NCI-H187 (cell line): ENCODE measurements around the gene ASCC3.
A peak's percentile ranks its signal among the peaks of the same experiment; 100 is the strongest.
"Not testable (repeated sequence)": the region's sequence is repeated elsewhere in the genome, so short reads cannot be mapped to it uniquely, and the experiment has no call there.

Experiments
- DNase-seq, 2 experiments: peaks; one replicate each; lab custom pipeline; 2025; lab: John Stamatoyannopoulos, UW

ASCC3 gene

GRCh38 chr6:100803264-100804045 lies 77.7 kb downstream of the ASCC3 start:
- DNase-seq = no peak

DNA sequence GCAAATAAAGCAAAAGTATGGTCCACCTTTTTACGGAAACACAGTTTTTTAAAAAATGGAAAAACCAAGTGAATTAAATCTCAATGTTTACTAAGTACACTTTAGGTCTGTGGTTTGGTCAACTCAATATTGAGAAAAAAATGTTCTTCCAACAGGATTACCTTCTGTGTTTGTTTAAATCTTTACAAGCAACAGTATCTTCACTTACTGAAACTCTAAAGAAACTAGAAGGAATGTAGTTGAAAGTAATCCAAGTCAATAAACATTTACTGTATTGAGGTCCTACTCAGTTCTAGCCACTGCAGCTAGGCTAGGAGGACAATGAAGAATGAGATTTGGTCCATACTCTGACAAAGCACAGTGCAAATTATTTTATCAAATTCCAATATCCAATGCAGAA lies 80.1 kb downstream of the ASCC3 start:
- no peak for DNase-seq

GRCh38 chr6:100796049-100796823 lies 84.9 kb downstream of the ASCC3 start:
- DNase-seq = no peak

GRCh38 chr6:100790084-100790483 lies 91.0 kb downstream of the ASCC3 start:
- no peak for DNase-seq

DNA sequence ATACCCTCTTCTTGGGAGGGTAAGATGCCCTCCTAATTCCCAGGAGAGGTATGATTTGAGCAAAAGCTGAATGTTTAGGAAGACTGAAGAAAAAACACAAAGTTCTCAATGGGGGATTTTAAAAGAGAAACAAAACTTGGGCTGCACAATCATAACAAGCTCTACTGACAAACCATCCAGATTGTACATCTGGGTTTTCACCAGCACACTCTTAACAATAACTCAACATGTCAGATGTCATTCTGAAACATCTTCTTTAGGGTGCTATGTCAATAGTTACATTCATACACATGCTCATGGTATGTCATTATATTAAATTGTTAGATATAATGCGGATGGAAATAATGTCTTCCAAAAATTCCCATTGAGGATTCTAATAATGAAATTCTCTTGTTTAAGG lies 95.1 kb downstream of the ASCC3 start:
- DNase-seq = no peak

GRCh38 chr6:100780648-100781047 lies 100.5 kb downstream of the ASCC3 start:
- DNase-seq = no peak

DNA sequence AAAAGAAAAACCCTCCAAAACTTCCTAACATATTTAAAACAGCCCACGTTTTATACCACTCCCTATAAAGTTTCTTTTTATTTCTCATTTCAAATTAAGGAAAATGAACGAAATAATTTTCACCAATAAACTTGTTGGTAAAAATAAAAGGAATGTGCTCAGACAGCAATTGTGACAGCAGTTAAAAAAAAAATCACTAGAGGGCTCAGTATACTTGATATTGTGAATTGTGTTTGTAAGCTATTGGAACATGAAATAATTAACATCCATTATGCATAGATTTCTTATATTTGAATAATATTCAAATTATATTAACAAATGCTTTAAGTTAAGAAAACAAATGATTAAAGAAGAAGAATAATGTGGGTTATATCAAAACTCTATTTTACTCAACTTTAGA lies 105.5 kb downstream of the ASCC3 start:
- no peak for DNase-seq

GRCh38 chr6:100774681-100775080 lies 106.4 kb downstream of the ASCC3 start:
- DNase-seq = no peak

GRCh38 chr6:100768816-100769351 lies 112.2 kb downstream of the ASCC3 start:
- DNase-seq = no peak

DNA sequence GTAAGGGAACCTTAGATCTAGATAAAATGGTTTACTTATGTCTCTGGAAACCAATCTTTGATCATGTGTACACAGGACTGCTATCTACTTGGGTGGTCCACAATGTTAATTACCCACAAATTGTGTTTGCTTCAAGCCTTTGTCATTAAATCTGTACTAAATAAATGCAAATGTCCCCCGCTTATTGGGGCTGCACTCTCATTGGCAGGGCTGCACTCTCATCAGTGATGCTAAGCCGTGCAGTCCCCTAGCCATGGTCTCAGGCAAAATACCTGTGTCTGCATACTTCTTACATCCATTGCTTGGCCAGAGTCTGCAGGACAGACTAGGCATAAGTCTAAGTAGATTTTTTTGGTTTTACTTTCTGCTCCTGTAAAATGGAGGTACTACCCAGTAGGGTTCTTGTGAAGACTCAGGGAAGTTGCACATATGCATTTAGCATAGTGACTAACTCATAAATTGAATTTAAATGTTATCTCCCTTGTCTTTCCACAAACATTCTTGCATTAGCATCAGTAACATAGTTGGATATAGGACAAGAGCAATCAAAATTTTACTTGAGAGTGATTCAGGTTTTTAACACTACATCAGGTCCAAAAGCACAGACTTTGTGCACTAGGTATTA lies 117.4 kb downstream of the ASCC3 start:
- no peak for DNase-seq

GRCh38 chr6:100761841-100762240 lies 119.3 kb downstream of the ASCC3 start:
- no peak for DNase-seq

DNA sequence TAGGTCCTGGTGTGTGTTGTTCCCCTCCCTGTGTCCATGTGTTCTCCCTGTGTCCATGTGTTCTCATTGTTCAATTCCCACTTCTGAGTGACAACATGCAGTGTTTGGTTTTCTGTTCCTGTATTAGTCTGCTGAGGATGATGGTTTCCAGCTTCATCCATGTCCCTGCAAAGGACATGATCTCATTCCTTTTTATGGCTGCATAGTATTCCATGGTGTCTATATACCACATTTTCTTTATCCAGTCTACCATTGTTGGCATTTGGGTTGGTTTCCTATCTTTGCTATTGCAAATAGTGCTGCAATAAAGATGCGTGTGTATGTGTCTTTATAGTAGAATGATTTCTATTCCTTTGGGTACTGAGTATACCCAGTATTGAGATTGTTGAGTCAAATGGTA lies 122.7 kb downstream of the ASCC3 start:
- not testable (repeated sequence) for DNase-seq

DNA sequence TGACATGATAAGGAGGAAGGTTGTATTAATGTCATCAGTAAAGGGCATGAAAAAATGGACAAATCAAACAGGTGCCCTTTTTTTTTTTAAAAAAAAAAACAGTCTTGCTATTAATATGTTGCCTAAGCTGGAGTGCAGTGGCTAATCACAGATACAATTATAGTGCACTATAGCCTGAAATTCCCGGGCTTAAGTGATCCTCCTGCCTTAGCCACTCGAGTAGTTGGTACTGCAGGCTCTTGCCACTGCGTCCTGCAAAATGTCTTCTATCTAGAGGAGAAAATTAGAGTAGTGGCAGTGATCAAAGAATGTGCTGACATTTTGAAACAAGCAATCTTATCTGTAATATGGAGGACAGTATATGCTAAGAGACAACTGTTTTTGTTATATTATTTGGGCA lies 127.7 kb downstream of the ASCC3 start:
- DNase-seq = no peak

DNA sequence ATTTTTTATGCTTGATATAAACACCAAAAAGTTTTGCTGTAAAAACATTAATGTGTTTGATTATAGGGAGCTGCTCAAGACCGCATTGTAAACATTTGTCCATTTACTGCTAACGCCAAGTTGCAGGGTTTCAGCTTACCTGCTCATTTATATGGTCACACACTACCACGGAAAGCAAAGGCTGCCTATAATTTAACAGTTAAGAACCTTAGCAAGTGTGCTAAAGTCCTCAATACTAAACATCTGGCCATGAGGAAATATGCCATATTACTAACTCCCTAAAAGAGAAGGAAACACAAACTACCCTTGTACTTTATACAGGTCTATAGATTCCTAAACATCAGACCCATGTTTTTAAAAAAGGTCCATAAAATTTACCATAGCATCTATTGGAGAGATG lies 129.5 kb downstream of the ASCC3 start:
- DNase-seq = no peak

DNA sequence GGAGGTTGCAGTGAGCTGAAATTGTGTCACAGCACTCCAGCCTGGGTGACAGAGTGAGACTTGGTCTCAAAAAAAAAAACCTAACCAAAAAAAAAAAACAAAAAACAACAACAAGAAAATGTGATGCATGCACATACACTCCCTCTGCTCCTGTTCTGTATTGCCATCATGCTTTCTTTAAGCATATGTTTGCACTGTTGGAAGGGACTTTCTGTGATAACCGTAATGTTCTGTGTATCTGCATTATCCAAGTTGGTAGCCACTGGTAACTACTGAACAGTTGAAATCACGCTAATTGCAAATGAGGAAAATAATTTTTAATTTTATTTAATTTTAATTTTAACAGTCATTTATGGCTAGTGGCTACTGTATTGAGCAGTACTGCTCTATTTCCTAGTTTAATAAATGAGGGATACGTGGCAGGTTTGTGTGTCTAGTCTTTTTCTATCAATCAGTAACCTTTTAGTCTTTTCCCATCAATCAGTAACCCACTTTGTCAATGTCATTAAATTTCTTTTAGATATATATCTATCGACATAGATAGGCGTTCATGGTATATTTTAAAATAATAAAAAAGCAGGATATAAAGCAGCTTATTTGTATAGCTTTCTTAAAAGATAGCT lies 135.6 kb downstream of the ASCC3 start:
- no peak for DNase-seq

DNA sequence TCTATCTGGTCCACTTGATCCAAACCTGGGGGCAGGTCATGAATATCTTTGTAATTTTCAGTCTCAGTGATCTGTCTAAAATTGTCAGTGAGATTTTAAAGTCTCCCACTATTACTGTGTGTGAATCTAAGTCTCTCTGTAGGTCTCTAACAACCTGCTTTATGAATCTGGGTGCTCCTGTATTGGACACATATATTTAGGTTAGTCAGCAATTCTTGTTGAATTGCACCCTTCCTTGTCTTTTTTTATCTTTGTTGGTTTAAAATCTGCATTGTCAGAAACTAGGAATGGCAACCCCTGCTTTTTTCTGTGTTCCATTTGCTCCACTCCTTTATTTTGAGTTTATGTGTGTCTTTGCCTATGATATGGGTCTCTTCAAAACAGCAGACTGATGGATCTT lies 140.7 kb downstream of the ASCC3 start:
- no peak for DNase-seq

DNA sequence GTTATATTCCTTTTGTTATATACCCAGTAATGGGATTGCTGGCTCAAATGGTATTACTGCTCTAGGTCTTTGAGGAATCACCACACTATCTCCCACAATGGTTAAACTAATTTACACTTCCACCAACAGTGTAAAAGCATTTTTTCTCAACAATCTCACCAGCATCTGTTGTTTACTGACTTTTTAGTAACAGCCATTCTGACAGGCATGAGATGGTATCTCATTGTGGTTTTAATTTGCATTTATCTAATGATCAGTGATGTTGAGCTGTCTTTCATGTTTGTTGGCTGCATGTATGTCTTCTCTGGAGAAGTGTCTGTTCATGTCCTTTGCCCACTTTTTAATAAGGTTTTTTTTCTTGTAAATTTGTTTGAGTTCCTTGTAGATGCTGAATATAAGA lies 143.4 kb downstream of the ASCC3 start:
- DNase-seq = not testable (repeated sequence)

- DNase-seq = no peak
Observed at GRCh38 chr6:100731411-100731810, 149.7 kb downstream of the ASCC3 start.

- peak in 1 of 2 experiments; percentile 44 for DNase-seq
Observed at GRCh38 chr6:100730001-100730980, 150.8 kb downstream of the ASCC3 start.

- no peak for DNase-seq
Observed at GRCh38 chr6:100726666-100727065, 154.5 kb downstream of the ASCC3 start.

DNA sequence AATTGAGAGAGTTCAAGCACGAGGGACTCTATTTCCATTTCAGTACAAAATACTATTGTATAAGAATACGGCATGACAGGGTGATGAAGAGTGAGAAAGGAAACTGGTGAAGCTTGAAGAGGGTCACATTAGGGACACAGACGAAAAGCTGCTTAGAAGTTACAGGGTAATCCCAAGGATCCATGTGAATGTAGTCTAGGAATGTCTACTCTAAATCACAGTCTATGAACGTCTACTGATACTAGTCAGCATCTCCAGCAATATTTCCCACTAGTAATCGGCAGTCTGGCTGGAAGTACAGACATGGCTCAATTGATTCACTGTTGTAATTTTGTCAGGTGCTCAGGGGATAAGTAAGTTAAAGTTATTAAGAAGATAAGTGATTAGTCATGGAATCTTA lies 156.4 kb downstream of the ASCC3 start:
- no peak for DNase-seq
